ENCODE measurements around the gene GRIN2A. TPM values are rescaled to one million over a fixed set of nuclear protein-coding genes. Genes with fewer than 3 reads are reported as not detected.

GRIN2A gene
- total and polyA plus RNA-seq, 2 donors (not counting 1 experiment from before 2014, with no cell fraction given): 0.44 TPM; not detected in 1

- Histone ChIP-seq H3K36me3 (replicated peaks in 1 of 2; ENCODE audit: control extremely low read depth in 1 of 2, control insufficient read depth in 1 of 2, extremely low read depth in 1 of 2, insufficient read depth in 2 of 2, low read length in 1 of 2) (no peaks in the 10 kb centered on the region), H3K27ac (ENCODE audit: low read length in 2 of 2) (no peak overlapping the region), H3K4me3 (ENCODE audit: control extremely low read depth in 1 of 5, extremely low read depth in 1 of 5, insufficient read depth in 1 of 5, low read depth in 2 of 5, low read length in 4 of 5) (no peak overlapping the region), H3K9ac (ENCODE audit: low read length) (no peak overlapping the region), H3K4me1 (ENCODE audit: control insufficient read depth in 2 of 2, insufficient read depth in 2 of 2, low read length in 2 of 2) (no peaks in the 10 kb centered on the region), H3K9me3 (ENCODE audit: control extremely low read depth in 1 of 3, control insufficient read depth in 2 of 3, insufficient read depth in 1 of 3, low read length in 2 of 3) (peaks cover 0 to 7% (median 0%) of the 10 kb centered on the region in 3 donors), H2AFZ (ENCODE audit: insufficient read depth, low read depth, low read length, poor library complexity, severe bottlenecking) (no peak overlapping the region), H3K4me2 (replicated peaks; ENCODE audit: low read depth, low read length, poor library complexity, severe bottlenecking) (no peak overlapping the region), H4K20me1 (ENCODE audit: control insufficient read depth, insufficient read depth, low read length, poor library complexity, severe bottlenecking) (no peaks in the 10 kb centered on the region), H3K27me3 (replicated peaks in 1 of 4; ENCODE audit: control extremely low read depth in 1 of 4, control insufficient read depth in 3 of 4, insufficient read depth in 4 of 4, low read length in 3 of 4) (peaks cover 0 to 3% (median 0%) of the 10 kb centered on the region in 4 experiments), H3K79me2 (ENCODE audit: control insufficient read depth, insufficient read depth, low read length) (no peaks in the 10 kb centered on the region)
- no peaks in the 10 kb centered on the region for H3K27me3 Mint-ChIP-seq
- ChIA-PET CTCF (no interaction called here), POLR2A (no interaction called here)
- ATAC-seq (ENCODE audit: low read depth) (no peak), DNase-seq (no peak)
- no peak overlapping the region for H3K4me3 Mint-ChIP-seq
- H3K4me1 Mint-ChIP-seq: no peaks in the 10 kb centered on the region
- no peaks in the 10 kb centered on the region for H3K9me3 Mint-ChIP-seq (ENCODE audit: insufficient read depth)
- intact Hi-C loops (cut with micrococcal nuclease): no loop called here
- 94% methylated on average over 11 of the region's 11 CpGs for WGBS (ENCODE audit: insufficient coverage)
- H3K27ac Mint-ChIP-seq: no peak overlapping the region
- TF ChIP-seq EZH2 (IDR thresholded peaks at IDR 0.05; ENCODE audit: borderline replicate concordance, insufficient read depth, low read depth, low read length, poor library complexity, severe bottlenecking): no peak
- no peak for TF ChIP-seq CTCF (IDR thresholded peaks at IDR 0.05)
Observed at GRCh38 chr16:9763505-9763904, 418.7 kb downstream of the GRIN2A start.

- ChIA-PET CTCF (no interaction called here), POLR2A (no interaction called here)
- no peaks in the 10 kb centered on the region for H3K4me1 ChIP-seq (ENCODE audit: control insufficient read depth in 2 of 2, insufficient read depth in 2 of 2, low read length in 2 of 2)
- no peak overlapping the region for H2AFZ ChIP-seq (ENCODE audit: insufficient read depth, low read depth, low read length, poor library complexity, severe bottlenecking)
- no peak overlapping the region for H3K27ac Mint-ChIP-seq
- no peaks in the 10 kb centered on the region for H3K9me3 Mint-ChIP-seq (ENCODE audit: insufficient read depth)
- WGBS (ENCODE audit: insufficient coverage): 93% methylated on average over 5 of the region's 6 CpGs
- no peaks in the 10 kb centered on the region for H4K20me1 ChIP-seq (ENCODE audit: control insufficient read depth, insufficient read depth, low read length, poor library complexity, severe bottlenecking)
- TF ChIP-seq EZH2 (IDR thresholded peaks at IDR 0.05; ENCODE audit: borderline replicate concordance, insufficient read depth, low read depth, low read length, poor library complexity, severe bottlenecking): no peak
- H3K27me3 ChIP-seq (replicated peaks in 1 of 4; ENCODE audit: control extremely low read depth in 1 of 4, control insufficient read depth in 3 of 4, insufficient read depth in 4 of 4, low read length in 3 of 4): peaks cover 0 to 3% (median 0%) of the 10 kb centered on the region in 4 experiments
- no peaks in the 10 kb centered on the region for H3K79me2 ChIP-seq (ENCODE audit: control insufficient read depth, insufficient read depth, low read length)
- H3K36me3 ChIP-seq (replicated peaks in 1 of 2; ENCODE audit: control extremely low read depth in 1 of 2, control insufficient read depth in 1 of 2, extremely low read depth in 1 of 2, insufficient read depth in 2 of 2, low read length in 1 of 2): no peaks in the 10 kb centered on the region
- no peaks in the 10 kb centered on the region for H3K27me3 Mint-ChIP-seq
- no peak overlapping the region for H3K9ac ChIP-seq (ENCODE audit: low read length)
- H3K4me2 ChIP-seq (replicated peaks; ENCODE audit: low read depth, low read length, poor library complexity, severe bottlenecking): no peak overlapping the region
- H3K4me3 ChIP-seq (ENCODE audit: control extremely low read depth in 1 of 5, extremely low read depth in 1 of 5, insufficient read depth in 1 of 5, low read depth in 2 of 5, low read length in 4 of 5): no peak overlapping the region
- H3K4me3 Mint-ChIP-seq: no peak overlapping the region
- H3K4me1 Mint-ChIP-seq: no peaks in the 10 kb centered on the region
- ATAC-seq (ENCODE audit: low read depth) (no peak), DNase-seq (no peak)
- intact Hi-C loops (cut with micrococcal nuclease): no loop called here
- H3K27ac ChIP-seq (ENCODE audit: low read length in 2 of 2): no peak overlapping the region
- peaks cover 0 to 7% (median 0%) of the 10 kb centered on the region in 3 donors for H3K9me3 ChIP-seq (ENCODE audit: control extremely low read depth in 1 of 3, control insufficient read depth in 2 of 3, insufficient read depth in 1 of 3, low read length in 2 of 3)
Observed at GRCh38 chr16:9761870-9762269, 420.4 kb downstream of the GRIN2A start.
